ENCODE measurements around the gene RSKR.
A peak's percentile ranks its signal among the peaks of the same experiment; 100 is the strongest.

GRCh38 chr17:28643983-28644786 is 30.2 kb upstream of the RSKR start:
- TF ChIP-seq POLR2A (IDR thresholded peaks at IDR 0.05) (no peak), CTCF (IDR thresholded peaks at IDR 0.05) (peak in 3 of 4 experiments; percentile 24 to 56 (median 34)), EP300 (IDR thresholded peaks at IDR 0.05) (no peak)
